DLD1 (cell line): ENCODE measurements around the gene LAMB3.
"Not testable (repeated sequence)": the region's sequence is repeated elsewhere in the genome, so short reads cannot be mapped to it uniquely, and the experiment has no call there.

Source experiments
- in situ Hi-C: cut with HindIII; loops from 2 replicates; pipeline ENCODE4 v1.10.0; 2017; ENCODE audit warnings: low sequenced_read_pairs

LAMB3 gene

GRCh38 chr1:209652121-209652735 is at the start of gene LAMB3:
TSS of gene LAMB3 (minus strand) at chr1:209652425. CDS start at chr1:209650944, 1,481 bp downstream.
- in situ Hi-C loops = no loop called here

- in situ Hi-C loops = not testable (repeated sequence)
Observed at GRCh38 chr1:209700686-209701085, 48.5 kb upstream of the LAMB3 start.

GRCh38 chr1:209697126-209697525 is 44.9 kb upstream of the LAMB3 start:
- in situ Hi-C loops = no loop called here

DNA sequence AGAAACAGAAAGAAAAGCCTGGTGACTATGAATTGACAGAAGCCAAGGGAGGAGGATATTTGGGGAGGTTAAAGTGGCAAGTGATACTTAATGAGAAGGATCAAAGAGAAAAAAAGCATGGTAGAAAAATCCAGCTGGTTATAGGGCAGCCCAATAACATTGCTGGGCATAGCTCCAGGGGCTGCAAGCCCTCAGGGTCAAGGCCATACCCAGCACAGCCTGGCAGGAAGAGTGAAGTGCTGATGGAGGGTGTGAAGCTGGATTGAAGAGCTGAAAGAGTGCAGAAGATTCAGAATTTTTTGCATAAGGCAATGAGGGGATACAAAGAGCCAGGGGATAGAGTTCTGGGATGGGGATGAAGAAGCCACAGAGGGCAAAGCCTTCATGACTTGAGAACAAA is 44.4 kb upstream of the LAMB3 start:
- in situ Hi-C loops = no loop called here

DNA sequence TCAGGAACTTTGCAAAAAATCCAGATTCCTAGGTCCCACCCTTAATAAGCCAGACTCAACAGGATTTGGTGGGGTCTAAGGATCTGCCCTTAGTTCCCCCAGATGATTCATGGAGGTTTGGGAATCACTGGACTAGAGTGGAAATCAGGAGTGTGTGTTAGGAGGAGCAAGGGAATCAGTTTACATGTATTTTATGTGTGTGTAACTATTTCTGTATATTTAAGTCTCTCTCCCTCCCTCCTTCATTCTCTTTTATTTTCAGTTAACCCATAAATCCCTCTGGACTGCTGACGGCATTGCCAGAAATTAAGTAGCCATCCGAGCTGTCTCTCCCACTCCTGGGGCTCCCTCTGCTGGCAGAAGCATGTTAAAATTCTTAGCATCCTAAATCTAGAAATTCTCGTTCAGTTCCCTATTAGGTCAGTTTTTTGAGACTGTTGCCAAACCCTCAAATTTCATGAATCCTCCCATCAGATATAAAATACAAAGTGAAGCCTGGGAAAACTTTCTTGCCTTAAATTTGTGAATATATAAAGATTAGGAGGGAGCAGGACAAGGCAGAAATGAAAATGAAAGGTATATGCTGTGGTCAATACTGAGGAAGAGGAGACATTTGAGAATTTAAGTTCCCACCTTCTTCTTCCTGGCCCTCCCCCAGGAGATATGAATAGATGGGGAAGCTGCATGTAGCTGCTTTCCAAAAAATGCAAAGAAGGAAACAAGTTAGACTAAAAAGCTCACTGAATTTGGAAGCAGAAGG is 40.7 kb upstream of the LAMB3 start:
- in situ Hi-C loops = no loop called here

DNA sequence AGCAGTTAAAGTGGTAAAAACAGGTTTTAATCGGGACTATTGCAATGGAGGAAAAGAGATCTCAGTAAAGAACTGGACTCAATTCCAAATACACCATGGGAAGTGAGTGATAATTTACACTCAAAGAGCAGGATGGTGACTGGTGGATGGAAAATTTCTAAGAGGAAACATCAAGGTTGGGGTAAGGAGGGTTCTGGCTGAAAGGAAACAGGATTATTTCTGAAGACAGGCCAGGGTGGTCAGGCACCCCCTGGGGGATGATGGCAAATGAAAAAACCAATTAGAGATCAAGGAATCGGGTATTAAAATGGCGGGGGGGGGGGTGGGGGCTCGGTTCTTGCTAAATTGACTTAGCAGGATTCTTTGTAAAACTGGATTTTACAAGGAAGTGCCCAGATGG is 40.1 kb upstream of the LAMB3 start:
- in situ Hi-C loops = no loop called here

GRCh38 chr1:209691237-209691636 is 39.0 kb upstream of the LAMB3 start:
- in situ Hi-C loops = no loop called here

GRCh38 chr1:209689477-209689876 is 37.3 kb upstream of the LAMB3 start:
- in situ Hi-C loops = no loop called here

DNA sequence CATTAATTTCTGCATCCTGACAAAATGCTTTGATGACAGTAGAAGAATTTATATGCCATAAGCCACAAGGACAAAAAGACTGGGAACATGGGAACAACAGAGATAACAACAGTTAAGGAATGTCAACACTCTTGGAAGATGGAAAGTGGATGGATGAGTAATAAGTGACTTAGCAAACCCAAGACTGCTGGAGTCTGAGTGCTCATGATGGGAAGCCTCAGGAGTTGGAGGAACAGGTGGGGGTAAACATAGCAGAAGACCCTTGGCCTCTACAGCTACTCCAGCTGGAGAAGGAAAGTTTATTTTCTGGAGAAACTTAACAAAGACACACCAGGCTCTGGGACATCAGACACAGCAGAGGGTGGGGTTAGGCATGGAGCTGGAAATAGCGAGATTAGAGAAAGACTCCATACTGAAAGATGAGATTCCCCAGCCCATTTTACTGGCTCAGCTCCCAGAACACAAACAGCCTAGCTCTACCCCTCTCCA is 36.6 kb upstream of the LAMB3 start:
- in situ Hi-C loops = no loop called here

- in situ Hi-C loops = no loop called here
Observed at GRCh38 chr1:209686322-209686721, 34.1 kb upstream of the LAMB3 start.

- in situ Hi-C loops = no loop called here
Observed at GRCh38 chr1:209685821-209686220, 33.6 kb upstream of the LAMB3 start.

DNA sequence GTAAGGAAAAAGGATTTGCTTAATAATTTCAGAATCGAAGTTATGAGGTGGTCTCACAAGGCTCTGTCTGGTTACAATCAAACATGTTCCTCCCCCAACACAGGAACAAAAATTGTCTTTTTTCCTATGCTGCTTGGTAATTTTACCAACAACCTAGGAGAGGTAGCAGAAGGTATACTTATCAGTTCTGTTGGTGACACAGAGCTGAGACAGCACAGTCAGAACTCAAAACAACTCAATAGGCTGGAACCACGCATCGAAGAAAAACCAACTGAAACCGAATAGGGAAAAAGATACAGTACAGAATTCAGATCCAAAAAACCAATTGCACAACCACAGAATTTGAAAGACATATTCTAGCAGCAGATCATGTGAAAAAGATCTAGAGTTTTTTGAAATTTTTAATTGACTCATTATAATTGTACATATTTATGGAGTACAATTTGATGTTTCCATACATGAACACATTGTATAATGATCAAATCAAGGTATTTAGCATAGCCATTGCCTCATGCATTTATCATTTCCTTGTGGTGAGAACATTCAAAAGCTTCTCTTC is 26.8 kb upstream of the LAMB3 start:
- in situ Hi-C loops = no loop called here

DNA sequence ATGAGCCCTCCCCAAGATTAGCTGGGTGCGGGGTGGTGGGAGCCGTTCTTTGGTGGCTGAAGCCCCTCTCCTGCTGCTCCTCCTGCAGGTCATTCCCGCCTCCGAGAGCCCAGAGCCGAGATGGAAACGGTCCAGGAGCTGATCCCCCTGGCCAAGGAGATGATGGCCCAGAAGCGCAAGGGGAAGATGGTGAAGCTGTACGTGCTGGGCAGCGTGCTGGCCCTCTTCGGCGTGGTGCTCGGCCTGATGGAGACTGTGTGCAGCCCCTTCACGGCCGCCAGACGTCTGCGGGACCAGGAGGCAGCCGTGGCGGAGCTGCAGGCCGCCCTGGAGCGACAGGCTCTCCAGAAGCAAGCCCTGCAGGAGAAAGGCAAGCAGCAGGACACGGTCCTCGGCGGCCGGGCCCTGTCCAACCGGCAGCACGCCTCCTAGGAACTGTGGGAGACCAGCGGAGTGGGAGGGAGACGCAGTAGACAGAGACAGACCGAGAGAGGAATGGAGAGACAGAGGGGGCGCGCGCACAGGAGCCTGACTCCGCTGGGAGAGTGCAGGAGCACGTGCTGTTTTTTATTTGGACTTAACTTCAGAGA is 23.4 kb upstream of the LAMB3 start:
- in situ Hi-C loops = no loop called here

DNA sequence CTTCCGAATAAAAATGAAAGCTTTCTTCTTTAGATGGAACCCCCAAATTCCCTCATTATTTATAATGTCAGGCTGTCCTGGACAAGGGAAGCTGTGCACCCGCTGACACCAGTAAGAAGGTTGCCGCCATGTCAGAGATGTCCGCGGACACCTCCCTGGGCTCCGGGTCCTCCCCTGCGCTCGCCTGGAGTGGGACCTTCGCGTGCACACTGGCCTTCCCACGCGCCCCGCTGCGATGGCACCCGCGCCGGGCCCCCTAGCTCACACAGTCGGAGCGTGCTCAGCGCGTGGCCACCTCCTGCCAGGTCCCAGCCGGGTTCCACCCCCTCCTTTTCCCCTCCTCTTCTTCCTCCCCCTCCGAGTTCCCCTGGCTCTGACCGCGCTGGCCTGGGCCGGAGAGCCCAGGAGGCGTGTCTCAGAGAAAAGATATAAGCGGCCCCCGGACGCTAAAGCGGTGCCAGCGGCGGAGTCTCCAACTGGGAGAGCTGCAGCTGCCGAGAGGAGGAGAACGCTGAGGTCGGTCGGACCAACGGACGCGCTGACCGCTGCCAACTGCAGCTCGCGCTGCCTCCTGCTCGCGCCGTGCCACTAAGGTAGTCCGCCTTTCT is 22.8 kb upstream of the LAMB3 start, which contains the start of gene G0S2:
Gene G0S2, plus strand, starts transcription at position 456 of the 608 bp plus-strand sequence. CDS start 273 bp downstream, outside the sequence.
- in situ Hi-C loops = no loop called here

DNA sequence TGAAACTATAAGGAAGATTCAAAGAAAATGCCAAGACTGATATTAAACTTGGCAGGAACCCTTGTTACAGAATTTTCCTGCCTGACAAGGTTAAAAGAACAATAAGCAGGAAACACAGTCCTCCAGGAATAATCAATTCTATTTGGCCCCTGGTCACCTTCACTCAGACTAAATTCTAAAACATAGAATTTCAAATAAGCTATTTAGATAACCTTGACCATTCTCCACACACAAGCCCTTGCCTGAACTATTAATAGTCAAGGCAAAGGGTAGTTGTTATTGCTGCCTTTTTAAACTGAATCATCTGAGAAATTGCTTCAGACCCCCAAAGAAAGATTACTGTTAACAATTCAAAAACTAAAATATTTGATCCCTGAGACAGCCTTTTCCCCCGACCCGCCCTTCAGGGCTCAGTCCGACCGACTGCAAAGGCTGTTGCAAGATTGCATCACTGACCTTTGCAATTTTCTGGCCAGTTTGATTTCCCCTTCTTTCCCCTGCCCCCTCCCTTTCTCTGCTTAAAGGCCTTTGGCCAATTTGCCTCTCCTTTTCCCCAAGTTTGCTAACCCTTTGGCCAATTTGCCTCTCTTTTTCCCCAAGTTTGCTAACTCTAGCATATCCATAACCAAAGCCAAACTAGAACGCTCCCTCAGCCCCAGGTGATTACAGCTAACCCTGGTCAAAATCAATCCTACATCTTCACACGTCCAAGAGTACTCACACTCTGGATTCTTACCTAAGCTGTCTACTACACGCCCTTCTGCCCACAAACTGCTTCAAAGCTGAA is 21.6 kb upstream of the LAMB3 start:
- in situ Hi-C loops = no loop called here

GRCh38 chr1:209672705-209673630 is 20.7 kb upstream of the LAMB3 start:
- in situ Hi-C loops = no loop called here

DNA sequence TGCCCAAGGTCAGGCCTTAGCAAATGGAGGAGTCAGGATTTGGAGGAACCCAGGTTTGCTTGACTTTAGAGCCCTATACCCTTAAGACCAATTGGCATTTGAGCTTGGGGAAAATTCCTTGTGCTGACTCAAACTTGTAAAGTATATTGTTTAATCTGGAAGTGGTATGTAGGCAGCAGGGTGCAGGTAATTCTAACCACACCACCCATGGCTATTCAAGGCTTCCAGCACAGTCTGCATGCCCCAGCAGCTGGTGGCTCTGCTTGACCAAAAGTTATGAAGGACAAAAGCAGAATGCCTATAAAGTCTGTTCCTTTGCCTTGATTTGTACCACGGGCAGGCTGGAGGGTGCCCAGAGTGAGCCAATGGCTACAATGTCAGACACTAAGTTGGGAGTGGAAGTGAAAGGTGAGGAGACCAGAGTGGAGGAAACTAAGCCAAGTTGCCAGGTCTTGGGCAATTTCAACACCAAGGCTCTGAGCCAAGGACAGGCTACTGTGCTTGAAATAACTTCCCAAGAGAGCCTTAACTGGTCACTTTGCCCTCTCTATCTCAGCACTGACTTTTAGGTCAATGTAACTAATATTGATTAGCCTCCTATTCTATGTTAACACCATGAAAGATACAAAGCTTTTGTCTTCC is 18.3 kb upstream of the LAMB3 start:
- in situ Hi-C loops = no loop called here

DNA sequence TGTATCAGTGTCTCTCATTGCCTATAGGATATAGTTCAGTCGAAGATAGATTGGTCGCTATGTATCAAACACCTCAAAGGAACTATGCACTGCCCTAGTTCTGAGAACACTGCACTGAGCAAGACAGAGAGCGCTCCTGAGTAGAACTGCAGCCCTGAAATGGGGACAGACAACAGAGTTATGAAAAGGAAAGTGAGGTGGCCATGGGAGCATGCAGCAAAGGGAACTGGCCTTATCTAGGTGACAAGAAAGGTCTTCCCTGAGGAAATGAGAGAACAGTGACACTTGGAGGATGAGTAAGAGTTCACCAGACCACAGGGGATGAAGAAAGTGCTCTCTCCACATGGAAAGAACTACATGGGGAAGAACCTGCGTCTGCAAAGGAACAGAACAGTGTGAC is 15.5 kb upstream of the LAMB3 start:
- in situ Hi-C loops = no loop called here

DNA sequence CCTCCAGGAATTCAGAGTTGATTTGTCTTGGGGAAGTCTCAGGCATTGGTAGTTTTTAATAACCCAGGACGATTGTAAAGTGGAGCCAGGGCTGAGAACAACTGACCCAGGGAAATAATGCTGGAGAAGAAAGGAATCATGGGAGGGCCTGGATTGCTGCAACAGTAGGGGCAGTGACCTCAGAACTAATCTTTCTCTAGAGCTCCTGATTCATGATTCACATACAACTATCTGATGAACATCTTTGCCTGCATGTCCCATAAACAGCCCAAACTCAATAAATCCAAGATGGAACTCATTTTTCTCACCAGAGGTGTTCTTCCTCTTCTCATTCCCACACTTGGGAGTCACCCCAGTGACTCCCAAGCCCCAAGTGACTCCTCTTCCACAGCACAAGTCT is 14.9 kb upstream of the LAMB3 start:
- in situ Hi-C loops = no loop called here
